HG03097 (cell line): Measurements from ENCODE around the gene MVD.

ENCODE experiments used
- ATAC-seq: cut with Tn5 transposase; IDR thresholded peaks from one replicate; pipeline ENCODE4 v1.9.1; 2021; ENCODE audit not compliant: unreplicated experiment, low FRiP score

MVD gene

GRCh38 chr16:88662843-88663606, at the start of gene MVD:
MVD (minus strand) TSS chr16:88663091; CDS start chr16:88663080, 11 bp downstream.
- ATAC-seq = peak; percentile 95

GRCh38 chr16:88712362-88712979, 49.6 kb upstream of the MVD start:
- no peak for ATAC-seq

GRCh38 chr16:88711750-88712340, 49.0 kb upstream of the MVD start:
- no peak for ATAC-seq

- no peak for ATAC-seq
Measured at GRCh38 chr16:88710556-88710955, 47.7 kb upstream of the MVD start.

GRCh38 chr16:88706965-88707826, 44.3 kb upstream of the MVD start:
- no peak for ATAC-seq

GRCh38 chr16:88706229-88706964, 43.5 kb upstream of the MVD start, which contains the start of the genes CTU2 and RNF166:
CTU2 (plus strand) TSS chr16:88706503; CDS start chr16:88706531, 28 bp downstream.
RNF166 (minus strand) TSS chr16:88706408; CDS start chr16:88706325, 83 bp downstream.
- ATAC-seq = peak; percentile 63

- ATAC-seq = no peak
Measured at GRCh38 chr16:88705801-88706228, 42.9 kb upstream of the MVD start.

- ATAC-seq = no peak
Measured at GRCh38 chr16:88705076-88705684, 42.3 kb upstream of the MVD start.

GRCh38 chr16:88703486-88704309, 40.8 kb upstream of the MVD start:
- no peak for ATAC-seq

GRCh38 chr16:88702371-88703210, 39.7 kb upstream of the MVD start:
- no peak for ATAC-seq

- ATAC-seq = no peak
Measured at GRCh38 chr16:88701581-88702370, 38.9 kb upstream of the MVD start.

GRCh38 chr16:88700636-88701482, 38.0 kb upstream of the MVD start:
- peak; percentile 44 for ATAC-seq

GRCh38 chr16:88700322-88700635, 37.4 kb upstream of the MVD start:
- ATAC-seq = no peak

GRCh38 chr16:88699180-88699579, 36.3 kb upstream of the MVD start:
- ATAC-seq = no peak

GRCh38 chr16:88698646-88699045, 35.8 kb upstream of the MVD start:
- ATAC-seq = no peak
